ENCODE measurements around the gene PAM. TPM values are rescaled to one million over a fixed set of nuclear protein-coding genes. Genes with fewer than 3 reads are reported as not detected.
A peak's percentile ranks its signal among the peaks of the same experiment; 100 is the strongest.

Gene PAM
- total RNA-seq, 2 donors from 2014 or later, result 32.9 to 38.2 TPM

DNA sequence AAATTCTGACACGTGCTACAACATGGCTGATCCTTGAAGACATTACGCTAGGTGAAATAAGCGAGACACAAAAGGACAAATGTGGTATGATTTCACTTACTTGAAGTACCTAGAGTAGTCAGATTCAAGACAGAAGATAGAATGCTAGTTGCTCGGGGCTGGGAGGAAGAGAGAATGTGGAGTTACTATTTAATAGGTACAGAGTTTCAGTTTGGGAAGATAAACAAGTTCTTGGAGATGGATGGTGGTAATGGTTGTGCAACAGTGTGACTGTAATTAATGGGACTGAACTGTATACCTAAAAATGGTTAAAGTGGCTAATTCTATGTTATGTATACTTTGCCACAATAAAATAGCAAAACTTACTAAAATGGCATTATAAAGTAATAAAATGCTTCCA, 34.4 kb downstream of the PAM start:
- no peaks in the 10 kb centered on the region for H3K9me3 ChIP-seq (ENCODE audit: control insufficient read depth, low read length)
- no peak overlapping the region for H3K27ac ChIP-seq (ENCODE audit: low read depth, low read length)
- WGBS, 2 experiments (ENCODE audit: insufficient coverage in 1 of 2, insufficient read length in 1 of 2), result 92 to 94% methylated on average over 4 of the region's 4 CpGs
- no peaks in the 10 kb centered on the region for H3K36me3 ChIP-seq (ENCODE audit: control insufficient read depth, insufficient read depth, low read length)
- no peak overlapping the region for H3K4me3 Mint-ChIP-seq
- peaks cover 4% of the 10 kb centered on the region for H3K9me3 Mint-ChIP-seq
- H3K27me3 ChIP-seq (ENCODE audit: control insufficient read depth, insufficient read depth, low read length, poor library complexity, severe bottlenecking), result no peaks in the 10 kb centered on the region
- H3K4me1 Mint-ChIP-seq, result peaks cover 10% of the 10 kb centered on the region
- TF ChIP-seq, protein P1, sequence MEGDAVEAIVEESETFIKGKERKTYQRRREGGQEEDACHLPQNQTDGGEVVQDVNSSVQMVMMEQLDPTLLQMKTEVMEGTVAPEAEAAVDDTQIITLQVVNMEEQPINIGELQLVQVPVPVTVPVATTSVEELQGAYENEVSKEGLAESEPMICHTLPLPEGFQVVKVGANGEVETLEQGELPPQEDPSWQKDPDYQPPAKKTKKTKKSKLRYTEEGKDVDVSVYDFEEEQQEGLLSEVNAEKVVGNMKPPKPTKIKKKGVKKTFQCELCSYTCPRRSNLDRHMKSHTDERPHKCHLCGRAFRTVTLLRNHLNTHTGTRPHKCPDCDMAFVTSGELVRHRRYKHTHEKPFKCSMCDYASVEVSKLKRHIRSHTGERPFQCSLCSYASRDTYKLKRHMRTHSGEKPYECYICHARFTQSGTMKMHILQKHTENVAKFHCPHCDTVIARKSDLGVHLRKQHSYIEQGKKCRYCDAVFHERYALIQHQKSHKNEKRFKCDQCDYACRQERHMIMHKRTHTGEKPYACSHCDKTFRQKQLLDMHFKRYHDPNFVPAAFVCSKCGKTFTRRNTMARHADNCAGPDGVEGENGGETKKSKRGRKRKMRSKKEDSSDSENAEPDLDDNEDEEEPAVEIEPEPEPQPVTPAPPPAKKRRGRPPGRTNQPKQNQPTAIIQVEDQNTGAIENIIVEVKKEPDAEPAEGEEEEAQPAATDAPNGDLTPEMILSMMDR (conservative IDR thresholded peaks at IDR 0.05), result no peak
- H3K4me1 ChIP-seq (ENCODE audit: control insufficient read depth, insufficient read depth, low read length), result no peaks in the 10 kb centered on the region
- no peaks in the 10 kb centered on the region for H3K36me3 Mint-ChIP-seq (ENCODE audit: low read depth)
- H3K27ac Mint-ChIP-seq, result no peak overlapping the region
- no peaks in the 10 kb centered on the region for H3K27me3 Mint-ChIP-seq (ENCODE audit: insufficient read depth)
- no peak for DNase-seq
- H3K9ac ChIP-seq (ENCODE audit: extremely low read depth, low read length, poor library complexity, severe bottlenecking), result no peak overlapping the region
- H3K4me3 ChIP-seq (ENCODE audit: low read length), result no peak overlapping the region

DNA sequence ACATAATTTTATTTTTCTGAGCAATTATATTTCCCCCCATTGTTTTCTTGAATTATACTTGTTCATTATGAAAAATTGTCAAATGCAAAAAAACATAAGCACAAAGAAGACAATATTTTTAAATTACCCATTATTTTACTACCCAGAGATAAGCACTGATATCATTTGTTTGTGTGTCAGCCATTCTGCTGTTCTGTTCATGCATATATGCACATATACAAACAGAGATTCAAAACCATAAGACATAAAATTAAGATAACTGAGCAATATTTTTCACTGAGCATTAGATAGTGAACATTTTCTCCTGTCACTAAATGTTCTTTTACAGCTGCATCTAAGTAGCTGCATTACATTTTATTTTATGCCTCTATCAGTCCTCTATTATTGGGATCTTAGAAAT, 35.6 kb downstream of the PAM start:
- Histone ChIP-seq H3K27ac (ENCODE audit: low read depth, low read length) (no peak overlapping the region), H3K36me3 (ENCODE audit: control insufficient read depth, insufficient read depth, low read length) (no peaks in the 10 kb centered on the region), H3K9me3 (ENCODE audit: control insufficient read depth, low read length) (no peaks in the 10 kb centered on the region), H3K9ac (ENCODE audit: extremely low read depth, low read length, poor library complexity, severe bottlenecking) (no peak overlapping the region), H3K4me3 (ENCODE audit: low read length) (no peak overlapping the region), H3K4me1 (ENCODE audit: control insufficient read depth, insufficient read depth, low read length) (peaks cover 5% of the 10 kb centered on the region), H3K27me3 (ENCODE audit: control insufficient read depth, insufficient read depth, low read length, poor library complexity, severe bottlenecking) (no peaks in the 10 kb centered on the region)
- Mint-ChIP-seq H3K4me3 (no peak overlapping the region), H3K27ac (no peak overlapping the region), H3K9me3 (no peaks in the 10 kb centered on the region), H3K27me3 (ENCODE audit: insufficient read depth) (no peaks in the 10 kb centered on the region), H3K36me3 (ENCODE audit: low read depth) (no peaks in the 10 kb centered on the region), H3K4me1 (peaks cover 22% of the 10 kb centered on the region)
- TF ChIP-seq, protein P1 (conservative IDR thresholded peaks at IDR 0.05), result no peak
- DNase-seq, result no peak

DNA sequence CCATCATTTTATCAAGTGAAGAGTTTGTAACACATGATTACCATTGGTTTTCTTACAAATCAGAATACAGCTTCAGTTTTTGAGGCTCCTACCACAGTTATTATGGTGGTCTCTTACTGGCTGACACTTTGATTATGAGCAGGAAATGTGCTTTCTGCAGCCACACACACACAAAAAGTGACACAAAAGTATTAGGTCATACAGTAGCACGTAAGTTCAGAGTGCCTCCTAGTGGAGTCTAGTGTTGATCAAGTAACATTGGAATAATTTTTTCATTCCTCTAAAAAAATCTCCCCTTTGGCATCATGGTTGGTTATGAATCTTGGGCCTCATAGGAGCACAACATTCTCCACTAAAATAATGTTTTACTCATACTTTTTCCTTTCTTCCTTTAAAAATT, 37.6 kb downstream of the PAM start:
- no peak overlapping the region for H3K27ac ChIP-seq (ENCODE audit: low read depth, low read length)
- no peaks in the 10 kb centered on the region for H3K9me3 ChIP-seq (ENCODE audit: control insufficient read depth, low read length)
- H3K27ac Mint-ChIP-seq, result no peak overlapping the region
- H3K4me1 Mint-ChIP-seq, result peaks cover 32% of the 10 kb centered on the region
- H3K9ac ChIP-seq (ENCODE audit: extremely low read depth, low read length, poor library complexity, severe bottlenecking), result no peak overlapping the region
- no peak for DNase-seq
- 86 to 100% methylated on average over 1 of the region's 1 CpG for WGBS, 2 experiments (ENCODE audit: insufficient coverage in 1 of 2, insufficient read length in 1 of 2)
- no peak overlapping the region for H3K4me3 ChIP-seq (ENCODE audit: low read length)
- H3K4me1 ChIP-seq (ENCODE audit: control insufficient read depth, insufficient read depth, low read length), result peaks cover 6% of the 10 kb centered on the region
- H3K9me3 Mint-ChIP-seq, result no peaks in the 10 kb centered on the region
- H3K4me3 Mint-ChIP-seq, result no peak overlapping the region
- no peaks in the 10 kb centered on the region for H3K36me3 ChIP-seq (ENCODE audit: control insufficient read depth, insufficient read depth, low read length)
- H3K27me3 ChIP-seq (ENCODE audit: control insufficient read depth, insufficient read depth, low read length, poor library complexity, severe bottlenecking), result no peaks in the 10 kb centered on the region
- TF ChIP-seq, protein P1 (conservative IDR thresholded peaks at IDR 0.05), result peak; percentile 61
- no peaks in the 10 kb centered on the region for H3K27me3 Mint-ChIP-seq (ENCODE audit: insufficient read depth)
- H3K36me3 Mint-ChIP-seq (ENCODE audit: low read depth), result no peaks in the 10 kb centered on the region
